Suprapubic skin (tissue), 4 donors: ENCODE results near the gene KCNH6. TPM values are rescaled to one million over a fixed set of nuclear protein-coding genes. Genes with fewer than 3 reads are reported as not detected.

ENCODE experiments used
- DNase-seq, 2 donors: peaks; one replicate each; pipeline ENCODE4 v3.0.0-alpha.2; 2019; ENCODE audit warnings: low spot score in 2 of 2
- H3K27ac ChIP-seq: fragments of 200-600 bp; sonication (generic); one replicate; pipeline ENCODE4 v1.5.1; 2019
- H3K27me3 ChIP-seq: fragments of 200-600 bp; sonication (generic); one replicate; pipeline ENCODE4 v1.5.1; 2019
- H3K36me3 ChIP-seq: fragments of 200-600 bp; sonication (generic); one replicate; pipeline ENCODE4 v1.5.1; 2019
- H3K4me1 ChIP-seq: fragments of 200-600 bp; sonication (generic); one replicate; pipeline ENCODE4 v1.5.1; 2019
- H3K4me3 ChIP-seq: fragments of 200-600 bp; sonication (generic); one replicate; pipeline ENCODE4 v1.5.1; 2019; ENCODE audit warnings: mild to moderate bottlenecking
- H3K9me3 ChIP-seq: fragments of 200-600 bp; sonication (generic); one replicate; pipeline ENCODE4 v1.5.1; 2019
- EP300 ChIP-seq: sonication (generic); formaldehyde crosslinking; IDR thresholded peaks from one replicate; pipeline ENCODE4 v1.6.1; 2017; ENCODE audit warnings: antibody characterized with exemption
- POLR2A ChIP-seq, 2 donors: fragments of 450-650 bp; IDR thresholded peaks; one replicate each; pipeline ENCODE4 v1.6.1; 2017; ENCODE audit warnings: antibody characterized with exemption in 2 of 2, mild to moderate bottlenecking in 2 of 2, moderate library complexity in 2 of 2
- POLR2AphosphoS5 ChIP-seq, 3 donors: sonication (generic); formaldehyde crosslinking; IDR thresholded peaks; one replicate each; pipeline ENCODE4 v1.6.1; 2017; ENCODE audit warnings: antibody characterized with exemption in 3 of 3
- WGBS: methylation state at CpG from one replicate; pipeline ENCODE4 v1.1.5; 2018; 5-methylcytosine and 5-hydroxymethylcytosine counted together
- total RNA-seq, 4 donors: library from RNA; depleted of rRNA; stranded (reverse); fragments of >200 nt; gene quantifications; one replicate each; pipeline ENCODE4 v1.1.0, GENCODE V29; 2016
- TF ChIP-seq, protein P1 (sequence below), 2 donors: fragments of 200-600 bp in 1 of 2; fragments of 450-650 bp in 1 of 2; sonication (generic) in 1 of 2; IDR thresholded peaks; one replicate each; pipeline ENCODE4 v1.5.1; 2016 to 2019; ENCODE audit warnings: antibody characterized with exemption in 2 of 2, mild to moderate bottlenecking in 1 of 2, moderate library complexity in 1 of 2

Gene KCNH6
- total RNA-seq, 4 donors from 2014 or later: not detected

DNA sequence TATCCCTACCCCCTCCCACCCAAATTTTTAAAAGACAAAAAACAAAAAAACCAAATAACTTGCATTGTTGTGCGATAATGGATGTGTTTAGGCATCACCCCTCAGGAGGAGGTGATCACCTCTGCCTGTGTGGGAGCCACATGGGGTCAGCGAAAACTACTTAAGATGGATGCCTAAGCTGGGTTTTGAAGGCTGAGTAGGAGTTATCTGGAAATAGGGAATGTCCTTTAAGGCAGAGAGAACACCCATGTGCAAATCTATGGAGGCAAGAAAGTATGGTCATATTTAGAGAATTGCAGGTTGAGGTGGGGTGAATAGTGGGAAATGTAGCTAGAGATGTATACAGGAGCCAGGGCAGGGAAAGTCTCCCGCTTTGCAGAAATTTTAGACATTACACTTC lies 72.0 kb downstream of the KCNH6 start:
- Histone ChIP-seq H3K9me3 (no peaks in the 10 kb centered on the region), H3K27ac (no peak overlapping the region), H3K4me3 (no peak overlapping the region), H3K27me3 (no peaks in the 10 kb centered on the region), H3K36me3 (peaks cover 25% of the 10 kb centered on the region), H3K4me1 (peaks cover 3% of the 10 kb centered on the region)
- TF ChIP-seq EP300 (no peak), POLR2A (IDR thresholded peaks at IDR 0.05) (no peak), POLR2AphosphoS5 (IDR thresholded peaks at IDR 0.05) (no peak)
- TF ChIP-seq, protein P1, sequence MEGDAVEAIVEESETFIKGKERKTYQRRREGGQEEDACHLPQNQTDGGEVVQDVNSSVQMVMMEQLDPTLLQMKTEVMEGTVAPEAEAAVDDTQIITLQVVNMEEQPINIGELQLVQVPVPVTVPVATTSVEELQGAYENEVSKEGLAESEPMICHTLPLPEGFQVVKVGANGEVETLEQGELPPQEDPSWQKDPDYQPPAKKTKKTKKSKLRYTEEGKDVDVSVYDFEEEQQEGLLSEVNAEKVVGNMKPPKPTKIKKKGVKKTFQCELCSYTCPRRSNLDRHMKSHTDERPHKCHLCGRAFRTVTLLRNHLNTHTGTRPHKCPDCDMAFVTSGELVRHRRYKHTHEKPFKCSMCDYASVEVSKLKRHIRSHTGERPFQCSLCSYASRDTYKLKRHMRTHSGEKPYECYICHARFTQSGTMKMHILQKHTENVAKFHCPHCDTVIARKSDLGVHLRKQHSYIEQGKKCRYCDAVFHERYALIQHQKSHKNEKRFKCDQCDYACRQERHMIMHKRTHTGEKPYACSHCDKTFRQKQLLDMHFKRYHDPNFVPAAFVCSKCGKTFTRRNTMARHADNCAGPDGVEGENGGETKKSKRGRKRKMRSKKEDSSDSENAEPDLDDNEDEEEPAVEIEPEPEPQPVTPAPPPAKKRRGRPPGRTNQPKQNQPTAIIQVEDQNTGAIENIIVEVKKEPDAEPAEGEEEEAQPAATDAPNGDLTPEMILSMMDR (IDR thresholded peaks at IDR 0.05): no peak
- WGBS: 98% methylated on average over 3 of the region's 3 CpGs
- no peak for DNase-seq

Other genes starting within 250 kb of the KCNH6 start
- 10 to 100 TPM; 36.9 to 87.9 (median 56.4) TPM for gene CYB561, start 77.1 kb upstream of the KCNH6 start, total RNA-seq
- gene ACE, start 46.3 kb upstream of the KCNH6 start, total RNA-seq: 1 to 10 TPM in 3 of 4 donors, under 1 TPM in 1; 0.79 to 6.3 (median 4.0) TPM
- gene DCAF7, start 27.1 kb downstream of the KCNH6 start, total RNA-seq: 10 to 100 TPM; 22.4 to 30.9 (median 27.4) TPM
- 10 to 100 TPM in 2 of 4 donors, 1 to 10 TPM in 2; 9.3 to 20.2 (median 10.2) TPM for gene TACO1, start 77.5 kb downstream of the KCNH6 start, total RNA-seq
- 10 to 100 TPM; 31.6 to 55.1 (median 44.3) TPM for gene MAP3K3, start 99.1 kb downstream of the KCNH6 start, total RNA-seq
- 1 to 10 TPM; 5.0 to 9.4 (median 6.8) TPM for gene LIMD2, start 176.8 kb downstream of the KCNH6 start, total RNA-seq
- gene STRADA, start 218.4 kb downstream of the KCNH6 start, total RNA-seq: 10 to 100 TPM; 17.0 to 52.2 (median 27.4) TPM